GM23248 (cell line): ENCODE measurements around the gene SUN1.

Experiments
- EZH2 ChIP-seq: fragments of 200-600 bp; sonication (generic); IDR thresholded peaks from 2 replicates; pipeline ENCODE4 v1.6.1; 2018; ENCODE audit warnings: antibody characterized with exemption, mild to moderate bottlenecking; ENCODE audit not compliant: insufficient read depth, poor library complexity, severe bottlenecking
- EZH2phosphoT487 ChIP-seq: fragments of 200-600 bp; sonication (generic); IDR thresholded peaks from 2 replicates; pipeline ENCODE4 v1.6.1; 2018; ENCODE audit warnings: antibody characterized with exemption, moderate library complexity, mild to moderate bottlenecking, low read depth; ENCODE audit not compliant: insufficient read depth

DNA sequence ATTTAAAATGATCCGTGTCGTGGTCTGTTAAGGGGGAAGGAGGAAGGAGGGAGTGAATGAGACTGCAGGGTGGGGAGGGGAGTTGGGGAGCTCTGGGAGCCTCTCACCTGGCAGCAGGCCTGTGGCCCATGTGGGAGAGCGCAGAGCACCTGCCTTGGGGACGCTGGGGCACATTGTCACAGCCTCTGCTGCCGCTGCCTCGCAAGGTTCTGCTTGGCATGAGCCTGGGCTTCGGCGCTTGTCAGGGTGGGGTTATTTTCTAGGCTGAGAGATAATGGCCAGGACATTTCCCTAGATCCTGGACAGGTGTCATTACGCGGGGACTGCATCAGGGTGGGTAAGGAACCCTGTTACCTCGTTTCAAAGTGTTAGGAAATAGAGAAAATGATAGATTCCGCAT lies 2.2 kb upstream of the SUN1 start:
- no peak for TF ChIP-seq EZH2
- TF ChIP-seq EZH2phosphoT487 = no peak
